Measurements from ENCODE around the gene DNAJA3.

DNA sequence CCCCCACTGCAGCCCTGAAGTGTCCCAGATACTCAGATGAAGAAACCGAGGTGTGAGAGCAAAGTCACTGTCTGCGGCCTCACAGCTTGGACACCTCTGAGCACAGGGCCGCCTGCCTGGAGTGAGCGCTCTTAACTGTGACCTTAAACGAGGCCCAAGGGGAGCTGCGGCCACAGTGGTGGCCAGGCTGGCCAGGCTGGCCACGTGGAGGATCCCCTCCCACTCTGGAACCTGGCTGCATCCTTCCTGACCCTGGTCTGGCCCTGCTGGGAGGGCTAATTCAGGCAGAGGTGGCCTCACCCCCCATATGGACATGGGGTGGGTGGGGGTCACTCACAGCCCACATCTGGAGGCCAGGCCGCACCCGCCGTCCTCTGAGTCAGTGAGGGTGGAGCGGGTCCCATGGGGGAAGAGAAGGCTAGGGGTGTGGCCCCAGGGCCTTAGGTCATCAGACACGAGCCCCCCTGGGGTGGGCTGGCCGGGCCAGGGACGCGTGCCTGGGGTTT, 47.5 kb upstream of the DNAJA3 start:
- no peak for TF ChIP-seq POLR2A (IDR thresholded peaks at IDR 0.05)
- TF ChIP-seq, protein P1, sequence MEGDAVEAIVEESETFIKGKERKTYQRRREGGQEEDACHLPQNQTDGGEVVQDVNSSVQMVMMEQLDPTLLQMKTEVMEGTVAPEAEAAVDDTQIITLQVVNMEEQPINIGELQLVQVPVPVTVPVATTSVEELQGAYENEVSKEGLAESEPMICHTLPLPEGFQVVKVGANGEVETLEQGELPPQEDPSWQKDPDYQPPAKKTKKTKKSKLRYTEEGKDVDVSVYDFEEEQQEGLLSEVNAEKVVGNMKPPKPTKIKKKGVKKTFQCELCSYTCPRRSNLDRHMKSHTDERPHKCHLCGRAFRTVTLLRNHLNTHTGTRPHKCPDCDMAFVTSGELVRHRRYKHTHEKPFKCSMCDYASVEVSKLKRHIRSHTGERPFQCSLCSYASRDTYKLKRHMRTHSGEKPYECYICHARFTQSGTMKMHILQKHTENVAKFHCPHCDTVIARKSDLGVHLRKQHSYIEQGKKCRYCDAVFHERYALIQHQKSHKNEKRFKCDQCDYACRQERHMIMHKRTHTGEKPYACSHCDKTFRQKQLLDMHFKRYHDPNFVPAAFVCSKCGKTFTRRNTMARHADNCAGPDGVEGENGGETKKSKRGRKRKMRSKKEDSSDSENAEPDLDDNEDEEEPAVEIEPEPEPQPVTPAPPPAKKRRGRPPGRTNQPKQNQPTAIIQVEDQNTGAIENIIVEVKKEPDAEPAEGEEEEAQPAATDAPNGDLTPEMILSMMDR (IDR thresholded peaks at IDR 0.05), result no peak
- no peak for TF ChIP-seq POLR2AphosphoS5 (IDR thresholded peaks at IDR 0.05)
- no peak for TF ChIP-seq EP300 (IDR thresholded peaks at IDR 0.05)

Data from upper lobe of left lung (tissue), 4 donors.